ENCODE measurements around the gene FASTK.
"Not testable (repeated sequence)": the region's sequence is repeated elsewhere in the genome, so short reads cannot be mapped to it uniquely, and the experiment has no call there.

FASTK gene

DNA sequence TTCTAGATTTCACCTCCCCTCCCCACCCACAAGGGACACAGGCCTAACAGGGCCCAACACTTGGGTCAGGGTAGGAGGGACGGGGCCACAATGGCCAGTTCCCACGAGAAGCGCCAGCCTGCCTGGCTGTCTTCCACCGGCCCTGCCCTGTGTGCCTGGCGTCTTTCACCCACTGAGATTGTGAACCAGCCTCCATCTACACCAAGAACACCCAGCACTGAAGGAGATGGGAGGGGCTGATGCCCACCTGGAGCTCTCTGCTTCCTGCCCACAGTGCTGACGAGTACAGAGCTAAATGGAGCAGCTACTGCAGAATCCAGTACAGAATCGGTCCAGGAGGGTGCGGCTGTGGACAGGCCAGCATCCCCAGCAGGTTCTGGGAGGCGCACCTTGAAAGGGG lies 34.6 kb downstream of the FASTK start:
- DNase-seq = no peak

GRCh38 chr7:151045262-151045661 lies 35.3 kb downstream of the FASTK start:
- DNase-seq = no peak

DNA sequence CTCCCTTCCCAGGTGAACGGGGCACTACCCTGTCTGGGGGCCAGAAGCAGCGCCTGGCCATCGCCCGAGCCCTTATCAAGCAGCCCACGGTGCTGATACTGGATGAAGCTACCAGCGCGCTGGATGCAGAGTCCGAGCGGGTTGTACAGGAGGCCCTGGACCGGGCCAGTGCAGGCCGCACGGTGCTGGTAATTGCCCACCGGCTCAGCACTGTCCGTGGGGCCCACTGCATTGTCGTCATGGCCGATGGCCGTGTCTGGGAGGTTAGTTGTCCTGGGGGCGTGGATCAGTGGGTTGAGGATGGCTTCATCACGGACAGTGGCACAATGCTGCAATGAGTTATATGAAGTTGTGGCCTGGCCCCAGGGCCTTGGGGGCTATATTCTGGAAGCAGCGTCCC lies 36.6 kb downstream of the FASTK start:
- no peak for DNase-seq

DNA sequence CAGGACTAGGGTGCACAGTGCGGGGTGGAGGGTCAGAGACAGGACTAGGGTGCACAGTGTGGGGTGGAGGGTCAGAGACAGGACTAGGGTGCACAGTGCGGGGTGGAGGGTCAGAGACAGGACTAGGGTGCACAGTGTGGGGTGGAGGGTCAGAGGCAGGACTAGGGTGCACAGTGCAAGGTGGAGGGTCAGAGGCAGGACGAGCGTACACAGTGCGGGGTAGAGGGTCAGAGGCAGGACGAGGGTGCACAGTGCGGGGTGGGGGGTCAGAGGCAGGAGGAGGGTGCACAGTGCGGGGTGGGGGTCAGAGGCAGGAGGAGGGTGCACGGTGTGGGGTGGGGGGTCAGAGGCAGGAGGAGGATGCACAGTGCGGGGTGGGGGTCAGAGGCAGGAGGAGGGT lies 37.2 kb downstream of the FASTK start:
- not testable (repeated sequence) for DNase-seq

- DNase-seq = no peak
These were observed 39.8 kb downstream of the FASTK start for GRCh38 chr7:151040616-151041375.

DNA sequence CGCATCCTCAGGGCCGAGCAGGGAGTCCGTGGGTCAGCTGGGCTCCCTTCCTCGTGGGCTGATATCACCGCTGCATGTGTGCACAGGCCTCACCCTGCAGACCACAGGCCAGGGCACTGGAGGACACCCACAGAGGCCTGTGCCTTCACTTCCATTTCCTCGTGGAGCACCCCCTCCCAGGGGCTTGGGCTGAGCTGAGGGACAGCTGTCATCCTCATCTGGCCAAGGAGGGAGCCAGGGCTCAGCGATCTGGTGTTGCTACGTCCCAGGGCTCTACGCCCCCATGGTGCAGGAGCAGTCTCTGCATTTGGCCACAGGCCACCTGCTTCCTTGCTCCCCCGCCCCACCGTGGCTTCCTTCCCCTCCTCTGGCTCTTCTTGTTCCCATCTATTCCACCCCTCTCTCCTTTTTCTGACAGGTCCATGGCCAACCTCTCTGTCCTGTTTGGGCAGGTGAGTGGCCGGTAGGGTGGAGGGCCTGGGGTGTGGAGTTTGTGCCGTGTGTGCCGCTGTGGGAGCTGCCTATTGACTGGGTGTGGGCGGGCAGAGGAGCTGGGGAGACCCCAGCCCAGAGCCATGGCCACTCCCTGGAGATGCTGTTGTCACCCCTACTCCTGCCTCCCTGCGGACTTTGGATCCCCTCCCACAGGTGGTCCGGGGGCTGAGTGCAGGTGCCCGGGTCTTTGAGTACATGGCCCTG lies 40.6 kb downstream of the FASTK start:
- DNase-seq = no peak

- DNase-seq = peak; percentile 84
These were observed 41.4 kb downstream of the FASTK start for GRCh38 chr7:151038951-151039849.

GRCh38 chr7:151035902-151036301 lies 44.7 kb downstream of the FASTK start:
- DNase-seq = no peak

DNA sequence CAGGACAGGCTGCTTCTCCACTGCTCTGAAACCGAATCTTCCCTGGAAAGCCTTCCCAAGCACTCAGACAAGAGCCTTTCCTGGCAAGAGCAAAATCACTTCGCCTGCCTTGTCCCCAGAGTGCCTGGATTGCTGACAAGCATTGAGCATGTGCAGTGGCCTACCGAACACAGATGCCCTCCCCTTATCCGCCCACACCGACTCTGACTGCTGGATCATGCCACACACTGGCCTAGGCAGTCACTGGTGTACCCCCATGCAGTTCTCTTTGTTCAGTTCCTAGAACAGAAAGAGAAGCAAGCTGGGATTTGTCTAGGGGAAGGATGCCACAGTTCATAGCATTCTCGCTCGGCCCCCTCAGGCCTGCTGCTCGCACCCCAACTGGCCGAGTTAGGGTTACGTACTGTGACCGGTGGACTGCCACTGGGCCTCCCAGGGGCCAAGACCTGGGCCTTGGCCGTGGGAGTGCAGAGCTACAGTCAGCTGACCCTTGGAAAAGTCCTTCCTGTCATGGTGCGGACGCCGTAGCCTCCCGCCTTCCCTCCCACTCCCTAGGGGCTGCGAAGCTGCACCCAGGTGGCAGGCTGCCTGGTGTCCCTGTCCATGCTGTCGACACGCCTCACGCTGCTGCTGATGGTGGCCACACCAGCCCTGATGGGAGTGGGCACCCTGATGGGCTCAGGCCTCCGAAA lies 45.4 kb downstream of the FASTK start:
- DNase-seq = no peak

GRCh38 chr7:151034312-151035025 lies 46.1 kb downstream of the FASTK start:
- no peak for DNase-seq

GRCh38 chr7:151033864-151034249 lies 46.8 kb downstream of the FASTK start:
- DNase-seq = no peak

GRCh38 chr7:151032936-151033863 lies 47.4 kb downstream of the FASTK start:
- no peak for DNase-seq

GRCh38 chr7:151031011-151031410 lies 49.6 kb downstream of the FASTK start:
- no peak for DNase-seq

DNA sequence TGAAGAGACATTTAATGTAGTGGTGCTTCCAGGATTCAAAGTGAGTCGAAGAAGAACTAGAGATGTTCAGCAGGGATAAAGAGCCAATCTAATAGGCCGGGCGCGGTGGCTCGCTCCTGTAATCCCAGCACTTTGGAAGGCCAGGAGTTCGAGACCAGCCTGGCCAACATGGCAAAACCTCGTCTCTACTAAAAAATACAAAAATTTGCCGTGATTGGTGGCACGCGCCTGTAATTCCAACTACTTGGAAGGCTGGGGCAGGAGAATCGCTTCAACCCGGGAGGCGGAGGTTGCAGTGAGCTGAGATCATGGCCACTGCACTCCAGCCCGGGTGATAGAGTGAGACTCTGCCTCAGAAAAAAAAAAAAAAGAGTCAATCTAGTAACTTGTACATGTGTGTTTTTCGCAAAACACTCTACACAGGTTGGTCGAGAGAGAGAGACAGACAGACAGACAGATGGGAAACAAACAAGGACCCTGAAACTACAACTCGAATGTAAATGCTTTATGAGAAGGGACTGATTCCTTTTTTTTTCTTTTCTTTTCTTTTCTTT lies 51.6 kb downstream of the FASTK start:
- DNase-seq = no peak

- DNase-seq = peak; percentile 97
These were observed 52.3 kb downstream of the FASTK start, which contains the start of gene ABCB8 for GRCh38 chr7:151028131-151028947. ABCB8 (plus strand) TSS chr7:151028450; CDS start chr7:151028516, 66 bp downstream.

DNA sequence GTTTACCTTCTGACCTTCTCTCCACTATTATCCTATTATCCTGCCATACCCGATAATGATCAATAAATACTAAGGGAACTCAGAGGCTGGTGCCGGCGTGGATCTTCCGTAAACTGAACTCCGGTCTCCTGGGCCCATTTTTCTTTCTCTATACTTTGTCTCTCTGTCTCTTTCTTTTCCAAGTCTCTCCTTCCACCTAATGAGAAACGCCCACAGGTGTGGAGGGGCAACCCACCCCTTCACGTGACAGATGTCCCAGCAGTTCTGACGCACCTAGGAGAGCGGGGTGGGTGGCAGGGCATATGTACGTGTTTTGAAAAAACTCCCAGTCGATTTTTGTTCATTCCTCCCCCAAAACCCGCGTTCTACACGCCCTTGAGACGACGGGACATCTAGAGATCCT lies 52.9 kb downstream of the FASTK start:
- DNase-seq = not testable (repeated sequence)

GRCh38 chr7:151026771-151027727 lies 53.6 kb downstream of the FASTK start:
- DNase-seq = not testable (repeated sequence)
